GM21576 (cell line): ENCODE results near the gene AHNAK2.

Source experiments
- ATAC-seq: cut with Tn5 transposase; IDR thresholded peaks from one replicate; pipeline ENCODE4 v1.9.1; 2021; ENCODE audit warnings: mild to moderate bottlenecking, moderate library complexity; ENCODE audit not compliant: unreplicated experiment

Gene AHNAK2

GRCh38 chr14:104989236-104989950 lies 11.2 kb upstream of the AHNAK2 start:
- no peak for ATAC-seq

- no peak for ATAC-seq
These were observed 8.5 kb upstream of the AHNAK2 start for GRCh38 chr14:104986487-104987164.

- peak; percentile 88 for ATAC-seq
These were observed 7.7 kb upstream of the AHNAK2 start, which contains the start of gene CLBA1 for GRCh38 chr14:104985675-104986486. CLBA1 (plus strand) TSS chr14:104985788; CDS start chr14:104986432, 644 bp downstream.

GRCh38 chr14:104984056-104984894 lies 6.1 kb upstream of the AHNAK2 start:
- no peak for ATAC-seq

GRCh38 chr14:104983231-104983721 lies 5.1 kb upstream of the AHNAK2 start:
- ATAC-seq, result no peak

GRCh38 chr14:104982548-104983230 lies 4.5 kb upstream of the AHNAK2 start:
- no peak for ATAC-seq

- no peak for ATAC-seq
These were observed 3.7 kb upstream of the AHNAK2 start for GRCh38 chr14:104981699-104982541.

GRCh38 chr14:104980611-104981531 lies 2.7 kb upstream of the AHNAK2 start:
- ATAC-seq, result no peak

GRCh38 chr14:104979758-104980610 lies 1.8 kb upstream of the AHNAK2 start:
- ATAC-seq, result no peak

GRCh38 chr14:104978746-104979691 lies 845 bp upstream of the AHNAK2 start:
- ATAC-seq, result no peak

GRCh38 chr14:104977008-104977680 lies 1.0 kb downstream of the AHNAK2 start:
- ATAC-seq, result no peak

GRCh38 chr14:104976198-104977007 lies 1.8 kb downstream of the AHNAK2 start:
- ATAC-seq, result no peak

GRCh38 chr14:104975481-104976197 lies 2.5 kb downstream of the AHNAK2 start:
- ATAC-seq, result no peak
